Keratinocyte (primary cell): ENCODE measurements around the gene JMJD1C. TPM values are rescaled to one million over a fixed set of nuclear protein-coding genes. Genes with fewer than 3 reads are reported as not detected.

Experiments
- DNase-seq: peaks from one replicate; pipeline ENCODE4 v3.0.0-alpha.2; 2011; ENCODE audit warnings: low read depth, missing footprints, low spot score
- FAIRE-seq: peaks from 2 replicates; lab custom pipeline; 2011; peaks lifted over from hg19 to GRCh38; lab: Jason Lieb, UNC
- H2AFZ ChIP-seq: 2 replicates; pipeline ENCODE4 v1.6.0; 2012; ENCODE audit warnings: low read length, control low read depth, inconsistent platforms; ENCODE audit not compliant: control insufficient read depth
- H3K27ac ChIP-seq: 2 replicates; pipeline ENCODE4 v1.5.1; 2011; ENCODE audit warnings: low read length; ENCODE audit not compliant: control insufficient read depth, insufficient read depth
- H3K27me3 ChIP-seq: 3 replicates; pipeline ENCODE4 v1.6.0; 2011; ENCODE audit warnings: low read length; ENCODE audit not compliant: control insufficient read depth, insufficient read depth; ENCODE audit errors: extremely low read depth
- H3K36me3 ChIP-seq, 2 experiments: 2 replicates in 1 of 2; 3 replicates in 1 of 2; pipeline ENCODE4 v1.5.1; 2011; ENCODE audit warnings: low read length in 2 of 2, mild to moderate bottlenecking in 1 of 2; ENCODE audit not compliant: control insufficient read depth in 2 of 2, insufficient read depth in 2 of 2; ENCODE audit errors: extremely low read depth in 1 of 2
- H3K4me1 ChIP-seq: 3 replicates; pipeline ENCODE4 v1.5.1; 2011; ENCODE audit warnings: low read length; ENCODE audit not compliant: control insufficient read depth, insufficient read depth; ENCODE audit errors: extremely low read depth
- H3K4me2 ChIP-seq: 3 replicates; pipeline ENCODE4 v1.6.0; 2011; ENCODE audit warnings: low read depth, low read length; ENCODE audit not compliant: control insufficient read depth, insufficient read depth; ENCODE audit errors: extremely low read depth
- H3K4me3 ChIP-seq, 3 experiments: fragments of 200-600 bp in 1 of 3; sonication (generic) in 1 of 3; 2 replicates in 2 of 3; 3 replicates in 1 of 3; pipeline ENCODE4 v1.5.1; 2011 to 2016; ENCODE audit warnings: low read length in 3 of 3, mild to moderate bottlenecking in 3 of 3, control low read depth in 2 of 3, inconsistent platforms in 1 of 3, low read depth in 1 of 3, mixed read lengths in 1 of 3, mixed run types in 1 of 3, moderate library complexity in 1 of 3; ENCODE audit not compliant: control insufficient read depth in 2 of 3, insufficient read depth in 2 of 3; ENCODE audit errors: extremely low read depth in 1 of 3
- H3K79me2 ChIP-seq: 2 replicates; pipeline ENCODE4 v1.6.0; 2012; ENCODE audit warnings: low read length; ENCODE audit not compliant: control insufficient read depth, insufficient read depth
- H3K9ac ChIP-seq: 3 replicates; pipeline ENCODE4 v1.6.0; 2011; ENCODE audit warnings: low read length; ENCODE audit not compliant: control insufficient read depth, insufficient read depth; ENCODE audit errors: extremely low read depth
- H3K9me1 ChIP-seq: 3 replicates; pipeline ENCODE4 v1.6.0; 2011; ENCODE audit warnings: low read length; ENCODE audit not compliant: control insufficient read depth, insufficient read depth; ENCODE audit errors: extremely low read depth
- H3K9me3 ChIP-seq: 2 replicates; pipeline ENCODE4 v1.5.1; 2012; ENCODE audit warnings: low read depth, low read length; ENCODE audit not compliant: control insufficient read depth
- H4K20me1 ChIP-seq: 3 replicates; pipeline ENCODE4 v1.6.0; 2011; ENCODE audit warnings: low read length; ENCODE audit not compliant: control insufficient read depth, insufficient read depth; ENCODE audit errors: extremely low read depth
- CTCF ChIP-seq, 3 experiments: IDR thresholded peaks in 1 of 3; conservative IDR thresholded peaks in 1 of 3; optimal IDR thresholded peaks in 1 of 3; 2 replicates in 2 of 3; 3 replicates in 1 of 3; pipeline versions ENCODE3 to v1.5.1; 2011; ENCODE audit warnings: low read length in 3 of 3, mild to moderate bottlenecking in 3 of 3, moderate library complexity in 2 of 3, control low read depth in 1 of 3, inconsistent platforms in 1 of 3; ENCODE audit not compliant: insufficient read depth in 2 of 3; ENCODE audit errors: extremely low read depth in 1 of 3
- EZH2 ChIP-seq: IDR thresholded peaks from one replicate; pipeline ENCODE4 v1.6.1; 2012; ENCODE audit warnings: inconsistent platforms, mild to moderate bottlenecking, low read length, moderate library complexity
- dilution Hi-C: fragments of 300-500 bp; cut with MboI; formaldehyde crosslinking; loops from one replicate; pipeline ENCODE4 v1.7.0; 2020; ENCODE audit warnings: low sequenced_read_pairs; ENCODE audit not compliant: extremely low pct_ligation_motif_present
- polyA plus RNA-seq, 5 experiments: library from polyadenylated mRNA; depleted of rRNA in 3 of 5; stranded (reverse) in 3 of 5; stranded (forward) in 1 of 5; unstranded in 1 of 5; fragments of >200 nt; gene quantifications; 1 replicate in 1 of 5; 2 replicates in 3 of 5; 3 replicates in 1 of 5; pipeline versions ENCODE4 v1.2.1 to v1.2.3, GENCODE V29; 2011 to 2012; ENCODE audit warnings: missing spikeins in 2 of 5, low read depth in 1 of 5, low replicate concordance in 1 of 5

JMJD1C gene
- polyA plus RNA-seq, 1 donor (not counting 4 experiments of a cell fraction or from before 2014, with no cell fraction given): 38.2 TPM

- no peaks in the 10 kb centered on the region for H3K9me3 ChIP-seq
- no peaks in the 10 kb centered on the region for H4K20me1 ChIP-seq
- H2AFZ ChIP-seq: no peak overlapping the region
- H3K4me3 ChIP-seq: no peak overlapping the region
- no peaks in the 10 kb centered on the region for H3K36me3 ChIP-seq
- peaks cover 26% of the 10 kb centered on the region for H3K79me2 ChIP-seq
- TF ChIP-seq CTCF (optimal IDR thresholded peaks at IDR 0.05 in 1 of 3, IDR thresholded peaks at IDR 0.05 in 1 of 3, conservative IDR thresholded peaks at IDR 0.05 in 1 of 3; ENCODE audit: extremely low read depth in 1 of 3, insufficient read depth in 2 of 3, low read length in 3 of 3) (no peak), EZH2 (no peak)
- H3K27me3 ChIP-seq: no peaks in the 10 kb centered on the region
- H3K27ac ChIP-seq: no peak overlapping the region
- peaks cover 6% of the 10 kb centered on the region for H3K4me1 ChIP-seq
- dilution Hi-C loops: no loop called here
- DNase-seq (no peak), FAIRE-seq (peak; percentile 13)
- no peak overlapping the region for H3K9ac ChIP-seq
- no peaks in the 10 kb centered on the region for H3K9me1 ChIP-seq
- no peak overlapping the region for H3K4me2 ChIP-seq
These were observed 165.0 kb downstream of the JMJD1C start for GRCh38 chr10:63300801-63301200.

GRCh38 chr10:63297941-63298340 lies 167.8 kb downstream of the JMJD1C start:
- Histone ChIP-seq H3K36me3 (no peaks in the 10 kb centered on the region), H3K4me1 (peaks cover 6% of the 10 kb centered on the region), H3K9me3 (no peaks in the 10 kb centered on the region), H3K79me2 (peaks cover 21% of the 10 kb centered on the region), H3K9ac (no peak overlapping the region), H2AFZ (no peak overlapping the region), H4K20me1 (no peaks in the 10 kb centered on the region), H3K27ac (no peak overlapping the region), H3K27me3 (no peaks in the 10 kb centered on the region), H3K4me2 (no peak overlapping the region), H3K4me3 (no peak overlapping the region), H3K9me1 (no peaks in the 10 kb centered on the region)
- no peak for DNase-seq
- no peak for FAIRE-seq
- TF ChIP-seq CTCF (optimal IDR thresholded peaks at IDR 0.05 in 1 of 3, IDR thresholded peaks at IDR 0.05 in 1 of 3, conservative IDR thresholded peaks at IDR 0.05 in 1 of 3; ENCODE audit: extremely low read depth in 1 of 3, insufficient read depth in 2 of 3, low read length in 3 of 3): no peak
- TF ChIP-seq EZH2: no peak
- dilution Hi-C loops: no loop called here
